ENCODE data around the gene FANCE.

Gene FANCE

GRCh38 chr6:35452183-35453090 lies at the start of gene FANCE:
TSS of gene FANCE (plus strand) at chr6:35452338. CDS start at chr6:35452546, 208 bp downstream.
- TF ChIP-seq CTCF (IDR thresholded peaks at IDR 0.05; ENCODE audit: low read depth, low read length) = no peak
- peak within 1 kb of the TSS; percentile 72 for H3K4me3 ChIP-seq (ENCODE audit: low read depth, low read length)

GRCh38 chr6:35402856-35403191 lies 49.3 kb upstream of the FANCE start:
- no peak for TF ChIP-seq CTCF (IDR thresholded peaks at IDR 0.05; ENCODE audit: low read depth, low read length)

GRCh38 chr6:35403544-35404442 lies 48.3 kb upstream of the FANCE start:
- no peak for TF ChIP-seq CTCF (IDR thresholded peaks at IDR 0.05; ENCODE audit: low read depth, low read length)

More at GRCh38 chr6:35402856-35403191, 49.3 kb upstream of the FANCE start:
- no peak overlapping the region for H3K4me3 ChIP-seq (ENCODE audit: low read depth, low read length)

GRCh38 chr6:35406711-35407485 lies 45.2 kb upstream of the FANCE start:
- no peak overlapping the region for H3K4me3 ChIP-seq (ENCODE audit: low read depth, low read length)
- no peak for TF ChIP-seq CTCF (IDR thresholded peaks at IDR 0.05; ENCODE audit: low read depth, low read length)

More at GRCh38 chr6:35403544-35404442, 48.3 kb upstream of the FANCE start:
- no peak overlapping the region for H3K4me3 ChIP-seq (ENCODE audit: low read depth, low read length)

- no peak overlapping the region for H3K4me3 ChIP-seq (ENCODE audit: low read depth, low read length)
- TF ChIP-seq CTCF (IDR thresholded peaks at IDR 0.05; ENCODE audit: low read depth, low read length) = no peak
Observed at GRCh38 chr6:35409245-35409644, 42.9 kb upstream of the FANCE start.

- no peak for TF ChIP-seq CTCF (IDR thresholded peaks at IDR 0.05; ENCODE audit: low read depth, low read length)
- no peak overlapping the region for H3K4me3 ChIP-seq (ENCODE audit: low read depth, low read length)
Observed at GRCh38 chr6:35410131-35410530, 42.0 kb upstream of the FANCE start.

Data from WI38 (cell line).